ENCODE results near the gene ANKRD60. TPM values are rescaled to one million over a fixed set of nuclear protein-coding genes. Genes with fewer than 3 reads are reported as not detected.

Gene ANKRD60
- total RNA-seq, 4 donors from 2014 or later, result not detected

- Histone ChIP-seq H3K4me3 (no peak overlapping the region), H3K4me1 (peaks cover 0 to 8% (median 0%) of the 10 kb centered on the region in 4 donors), H3K27me3 (no peaks in the 10 kb centered on the region), H3K27ac (no peak overlapping the region), H3K36me3 (peaks cover 0 to 47% (median 0%) of the 10 kb centered on the region in 3 donors), H3K9me3 (no peaks in the 10 kb centered on the region)
- DNase-seq (ENCODE audit: low spot score in 2 of 2), result no peak
- WGBS, 2 donors, result 79 to 90% methylated on average over 5 of the region's 5 CpGs
- TF ChIP-seq CTCF (IDR thresholded peaks at IDR 0.05), result no peak
- no peak for TF ChIP-seq EP300 (IDR thresholded peaks at IDR 0.05)
- no peak for TF ChIP-seq POLR2A (IDR thresholded peaks at IDR 0.05)
Observed at GRCh38 chr20:58235010-58235409, 6.6 kb upstream of the ANKRD60 start.

- Histone ChIP-seq H3K36me3 (peaks cover 0 to 37% (median 0%) of the 10 kb centered on the region in 3 donors), H3K4me1 (peaks cover 0 to 8% (median 0%) of the 10 kb centered on the region in 4 donors), H3K4me3 (no peak overlapping the region), H3K27me3 (peaks cover 0 to 8% of the 10 kb centered on the region in 2 donors), H3K9me3 (no peaks in the 10 kb centered on the region), H3K27ac (no peak overlapping the region)
- 38 to 46% methylated on average over 8 of the region's 8 CpGs for WGBS, 2 donors
- TF ChIP-seq EP300 (IDR thresholded peaks at IDR 0.05) (no peak), CTCF (IDR thresholded peaks at IDR 0.05) (peak; percentile 32 to 63 (median 41))
- peak in 1 of 2 donors; percentile 51 for DNase-seq (ENCODE audit: low spot score in 2 of 2)
Observed at GRCh38 chr20:58233881-58234528, 5.6 kb upstream of the ANKRD60 start.

DNA sequence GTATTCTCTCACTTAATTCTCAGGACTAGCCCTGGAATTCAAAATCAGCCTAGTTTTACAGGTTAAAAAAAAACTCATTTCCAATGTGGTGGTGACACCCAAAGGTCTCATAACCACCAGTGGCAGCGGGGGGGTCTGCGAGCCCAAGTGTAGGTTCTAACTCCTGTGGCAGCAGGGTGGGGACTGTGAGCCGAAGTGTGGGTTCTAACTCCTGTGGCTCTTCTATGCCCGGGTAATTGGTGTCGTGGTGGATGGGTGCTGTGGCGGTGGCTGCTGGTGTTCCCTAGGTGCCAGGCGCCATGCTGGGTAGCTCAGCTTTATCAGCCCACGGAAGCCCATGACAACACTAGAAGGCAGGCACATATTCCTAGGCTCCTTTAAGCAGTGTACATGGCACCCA, 4.9 kb upstream of the ANKRD60 start:
- WGBS, 2 donors, result 97% methylated on average over 8 of the region's 8 CpGs
- Histone ChIP-seq H3K9me3 (no peaks in the 10 kb centered on the region), H3K4me1 (peaks cover 0 to 13% (median 2%) of the 10 kb centered on the region in 4 donors), H3K36me3 (peaks cover 0 to 32% (median 0%) of the 10 kb centered on the region in 3 donors), H3K27ac (no peak overlapping the region), H3K27me3 (peaks cover 0 to 13% of the 10 kb centered on the region in 2 donors), H3K4me3 (no peak overlapping the region)
- DNase-seq (ENCODE audit: low spot score in 2 of 2), result no peak
- TF ChIP-seq EP300 (IDR thresholded peaks at IDR 0.05), result no peak
- no peak for TF ChIP-seq CTCF (IDR thresholded peaks at IDR 0.05)
- TF ChIP-seq POLR2A (IDR thresholded peaks at IDR 0.05), result no peak

- H3K36me3 ChIP-seq, result peaks cover 0 to 29% (median 0%) of the 10 kb centered on the region in 3 donors
- no peaks in the 10 kb centered on the region for H3K9me3 ChIP-seq
- DNase-seq (ENCODE audit: low spot score in 2 of 2), result no peak
- 61 to 64% methylated on average over 6 of the region's 6 CpGs for WGBS, 2 donors
- H3K27ac ChIP-seq, result no peak overlapping the region
- H3K4me1 ChIP-seq, result peaks cover 0 to 14% (median 2%) of the 10 kb centered on the region in 4 donors
- TF ChIP-seq EP300 (IDR thresholded peaks at IDR 0.05) (no peak), CTCF (IDR thresholded peaks at IDR 0.05) (no peak), POLR2A (IDR thresholded peaks at IDR 0.05) (no peak)
- H3K4me3 ChIP-seq, result no peak overlapping the region
- peaks cover 3 to 29% of the 10 kb centered on the region in 2 donors for H3K27me3 ChIP-seq
Observed at GRCh38 chr20:58231683-58232082, 3.2 kb upstream of the ANKRD60 start.

- Histone ChIP-seq H3K4me1 (peaks cover 0 to 10% (median 2%) of the 10 kb centered on the region in 4 donors), H3K36me3 (peaks cover 0 to 20% (median 0%) of the 10 kb centered on the region in 3 donors), H3K4me3 (no peak overlapping the region), H3K27ac (no peak overlapping the region), H3K27me3 (peaks cover 3 to 53% of the 10 kb centered on the region in 2 donors), H3K9me3 (no peaks in the 10 kb centered on the region)
- WGBS, 2 donors, result 78 to 80% methylated on average over 14 of the region's 14 CpGs
- no peak for TF ChIP-seq CTCF (IDR thresholded peaks at IDR 0.05)
- no peak for TF ChIP-seq EP300 (IDR thresholded peaks at IDR 0.05)
- no peak for TF ChIP-seq POLR2A (IDR thresholded peaks at IDR 0.05)
- no peak for DNase-seq (ENCODE audit: low spot score in 2 of 2)
Observed at GRCh38 chr20:58229198-58229798, 845 bp upstream of the ANKRD60 start.
